ENCODE data around the gene FBXL16. TPM values are rescaled to one million over a fixed set of nuclear protein-coding genes. Genes with fewer than 3 reads are reported as not detected.

The FBXL16 gene
- total and polyA plus RNA-seq, 2 donors (not counting 3 experiments of a cell fraction or from before 2014, with no cell fraction given) = 0.07 to 0.22 TPM

DNA sequence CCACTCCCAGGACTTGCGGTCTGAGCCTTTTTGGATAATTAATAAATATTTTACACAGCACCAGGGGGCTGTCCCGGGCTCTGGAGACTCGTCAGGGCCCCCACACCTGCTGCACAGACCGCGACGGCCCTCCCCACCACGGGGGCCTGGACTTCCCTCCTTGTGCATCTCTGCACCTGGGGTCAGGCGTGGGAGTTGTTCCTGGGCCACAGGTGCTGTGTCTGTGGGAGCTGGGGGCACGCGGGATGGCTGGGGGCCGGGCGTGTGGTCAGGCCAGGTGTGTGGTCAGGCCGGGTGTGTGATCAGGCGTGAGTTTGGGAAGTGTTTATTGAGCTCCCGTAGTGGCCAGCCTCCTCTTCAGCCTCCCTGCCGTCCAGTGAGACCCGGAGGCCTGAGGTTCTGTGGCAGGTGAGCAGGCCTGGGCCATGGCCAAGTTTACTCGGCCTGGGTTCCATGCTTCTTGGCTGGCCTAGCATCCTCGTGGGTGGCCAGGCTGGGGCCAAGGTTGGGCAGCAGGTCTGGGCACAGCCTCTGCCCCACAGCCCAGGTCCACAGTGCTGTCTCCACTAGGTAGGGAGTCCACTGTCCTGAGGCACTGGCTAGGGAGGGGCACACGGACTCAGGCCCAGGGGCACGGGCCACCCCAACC, 27.3 kb downstream of the FBXL16 start:
- CTCF ChIA-PET = no interaction called here
- no peak overlapping the region for H3K27ac ChIP-seq (ENCODE audit: insufficient read depth, low read depth, low read length)
- H3K4me1 ChIP-seq (ENCODE audit: control insufficient read depth, extremely low read depth, insufficient read depth, low read length) = peaks cover 16% of the 10 kb centered on the region
- POLR2A ChIA-PET = no interaction called here
- peaks cover 7 to 14% of the 10 kb centered on the region in 2 experiments for H3K36me3 ChIP-seq (ENCODE audit: control insufficient read depth in 2 of 2, extremely low read depth in 1 of 2, insufficient read depth in 2 of 2, low read length in 2 of 2)
- no peaks in the 10 kb centered on the region for H4K20me1 ChIP-seq (replicated peaks; ENCODE audit: control insufficient read depth, extremely low read depth, insufficient read depth, low read length)
- H3K9me3 ChIP-seq (replicated peaks; ENCODE audit: control insufficient read depth, insufficient read depth, low read length) = no peaks in the 10 kb centered on the region
- DNase-seq (ENCODE audit: low read depth, low spot score) (no peak), FAIRE-seq (no peak)
- no peak for TF ChIP-seq POLR2A (IDR thresholded peaks at IDR 0.05; ENCODE audit: low read depth, low read length)
- no peak for TF ChIP-seq CTCF (IDR thresholded peaks at IDR 0.05; ENCODE audit: extremely low read depth in 1 of 2, insufficient read depth in 1 of 2, low read depth in 1 of 2, low read length in 2 of 2)
- TF ChIP-seq MYC (IDR thresholded peaks at IDR 0.05; ENCODE audit: low read depth, low read length) = no peak
- TF ChIP-seq EZH2 (IDR thresholded peaks at IDR 0.05; ENCODE audit: borderline replicate concordance, low read depth, low read length, severe bottlenecking) = no peak
- TF ChIP-seq POLR2AphosphoS5 (IDR thresholded peaks at IDR 0.05; ENCODE audit: insufficient read depth, low read depth, low read length) = no peak
- TF ChIP-seq FOS (IDR thresholded peaks at IDR 0.05; ENCODE audit: borderline replicate concordance, insufficient read depth, low read length) = no peak
- TF ChIP-seq, protein P1, sequence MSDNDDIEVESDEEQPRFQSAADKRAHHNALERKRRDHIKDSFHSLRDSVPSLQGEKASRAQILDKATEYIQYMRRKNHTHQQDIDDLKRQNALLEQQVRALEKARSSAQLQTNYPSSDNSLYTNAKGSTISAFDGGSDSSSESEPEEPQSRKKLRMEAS (IDR thresholded peaks at IDR 0.05; ENCODE audit: insufficient read depth, insufficient read length) = no peak
- TF ChIP-seq GATA2 (IDR thresholded peaks at IDR 0.05; ENCODE audit: insufficient read depth, insufficient read length, low read depth, low read length) = no peak
- no peak for TF ChIP-seq JUN (IDR thresholded peaks at IDR 0.05; ENCODE audit: borderline replicate concordance, insufficient read depth, insufficient read length, low read depth)
- no peak overlapping the region for H2AFZ ChIP-seq (ENCODE audit: low read depth, low read length)
- no peaks in the 10 kb centered on the region for H3K27me3 ChIP-seq (ENCODE audit: control insufficient read depth in 2 of 2, insufficient read depth in 2 of 2, low read length in 2 of 2)
- H3K4me2 ChIP-seq (ENCODE audit: insufficient read depth, low read length) = no peak overlapping the region
- no peak overlapping the region for H3K4me3 ChIP-seq (replicated peaks in 1 of 3; ENCODE audit: insufficient read depth in 1 of 3, low read depth in 1 of 3, low read length in 3 of 3)
- H3K9ac ChIP-seq (replicated peaks; ENCODE audit: extremely low read depth, insufficient read depth, low read length) = no peak overlapping the region
- BruUV-seq (replicated peaks) = no TSS peak
- dilution Hi-C loops (cut with MboI; ENCODE audit: extremely low pct_ligation_motif_present, low sequenced_read_pairs) = no loop called here
- H3K9me1 ChIP-seq (replicated peaks; ENCODE audit: control insufficient read depth, extremely low read depth, insufficient read depth, low read length) = no peaks in the 10 kb centered on the region
- intact Hi-C loops (cut with micrococcal nuclease) = no loop called here
- H3K79me2 ChIP-seq (ENCODE audit: control insufficient read depth, insufficient read depth, low read length) = peaks cover 28% of the 10 kb centered on the region
